Lower lobe of right lung (tissue), 2 donors: ENCODE measurements around the gene DAZAP1. TPM values are rescaled to one million over a fixed set of nuclear protein-coding genes. Genes with fewer than 3 reads are reported as not detected.

ENCODE experiments used
- ATAC-seq, 2 donors: fragments of 200-7000 bp; cut with Tn5 transposase; one replicate each; pipeline ENCODE4 v1.9.1; 2020 to 2022; ENCODE audit warnings: mild to moderate bottlenecking in 2 of 2, moderate library complexity in 2 of 2
- DNase-seq: peaks from one replicate; pipeline ENCODE4 v3.0.0-alpha.2; 2020
- H3K27ac ChIP-seq: fragments of 200-600 bp; one replicate; pipeline ENCODE4 v1.8.0; 2022
- H3K27me3 ChIP-seq: fragments of 200-600 bp; one replicate; pipeline ENCODE4 v1.8.0; 2022; ENCODE audit warnings: low read depth
- H3K36me3 ChIP-seq: fragments of 200-600 bp; one replicate; pipeline ENCODE4 v1.8.0; 2022; ENCODE audit warnings: mild to moderate bottlenecking
- H3K4me1 ChIP-seq: fragments of 200-600 bp; one replicate; pipeline ENCODE4 v1.8.0; 2022
- H3K4me3 ChIP-seq: fragments of 200-600 bp; one replicate; pipeline ENCODE4 v1.8.0; 2022; ENCODE audit warnings: mild to moderate bottlenecking
- H3K9me3 ChIP-seq: fragments of 200-600 bp; one replicate; pipeline ENCODE4 v1.8.0; 2022
- intact Hi-C: fragments of 100-400 bp; cut with DNase I; formaldehyde crosslinking; loops from one replicate; pipeline ENCODE4 v1.11.0; 2022
- total RNA-seq: library from RNA; stranded (reverse); fragmentation: NEBNext Ultra II Directional; extraction: Animal tissue kit (Norgen Biotek cat#: 25700); gene quantifications from one replicate; pipeline ENCODE4 v1.2.1, GENCODE V29; 2021
- TF ChIP-seq, protein P1 (sequence below): fragments of 200-600 bp; IDR thresholded peaks from one replicate; pipeline ENCODE4 v1.8.0; 2022; ENCODE audit warnings: antibody characterized with exemption, mild to moderate bottlenecking
- donor health status: DM: no; HTN: yes; CAD: no; lungs with severe emphysema.

Gene DAZAP1
- total RNA-seq, 1 donor from 2014 or later = 89.4 TPM

DNA sequence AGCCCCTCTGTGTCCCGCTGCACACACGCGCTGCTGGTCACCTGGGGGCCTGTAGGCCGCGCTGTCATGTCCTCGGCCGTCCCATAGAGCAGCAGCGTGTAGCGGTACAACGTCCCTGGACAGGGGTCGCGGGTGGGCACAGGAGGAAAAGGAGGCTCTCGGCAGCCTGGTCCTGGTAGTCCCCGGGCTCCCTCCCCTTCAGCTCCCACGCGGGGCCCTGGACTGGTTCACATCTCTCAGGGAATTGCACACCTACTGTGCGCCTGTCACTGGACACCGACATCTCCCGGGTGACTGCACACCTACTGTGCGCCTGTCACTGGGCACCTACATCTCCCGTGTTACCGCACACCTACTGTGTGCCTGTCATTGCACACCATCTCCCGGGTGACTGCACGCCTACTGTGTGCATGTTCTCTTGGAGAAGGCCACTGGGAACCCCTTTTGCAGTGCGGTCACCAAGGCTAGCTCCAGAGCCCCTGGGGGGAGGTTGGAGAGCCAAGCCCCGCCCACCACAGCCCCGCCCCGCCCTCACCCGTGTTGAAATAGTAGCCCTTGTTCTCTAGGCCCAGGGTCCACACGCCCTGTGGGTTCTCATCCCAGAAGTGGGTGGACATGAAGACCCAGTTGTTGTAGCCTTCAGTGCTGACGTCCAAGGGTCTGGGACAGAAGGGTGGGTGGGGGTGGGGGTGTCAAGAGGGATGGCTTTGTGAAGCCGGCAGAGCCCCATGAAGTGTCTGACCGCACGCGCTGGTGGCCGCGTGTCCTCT is 75.2 kb downstream of the DAZAP1 start:
- TF ChIP-seq, protein P1, sequence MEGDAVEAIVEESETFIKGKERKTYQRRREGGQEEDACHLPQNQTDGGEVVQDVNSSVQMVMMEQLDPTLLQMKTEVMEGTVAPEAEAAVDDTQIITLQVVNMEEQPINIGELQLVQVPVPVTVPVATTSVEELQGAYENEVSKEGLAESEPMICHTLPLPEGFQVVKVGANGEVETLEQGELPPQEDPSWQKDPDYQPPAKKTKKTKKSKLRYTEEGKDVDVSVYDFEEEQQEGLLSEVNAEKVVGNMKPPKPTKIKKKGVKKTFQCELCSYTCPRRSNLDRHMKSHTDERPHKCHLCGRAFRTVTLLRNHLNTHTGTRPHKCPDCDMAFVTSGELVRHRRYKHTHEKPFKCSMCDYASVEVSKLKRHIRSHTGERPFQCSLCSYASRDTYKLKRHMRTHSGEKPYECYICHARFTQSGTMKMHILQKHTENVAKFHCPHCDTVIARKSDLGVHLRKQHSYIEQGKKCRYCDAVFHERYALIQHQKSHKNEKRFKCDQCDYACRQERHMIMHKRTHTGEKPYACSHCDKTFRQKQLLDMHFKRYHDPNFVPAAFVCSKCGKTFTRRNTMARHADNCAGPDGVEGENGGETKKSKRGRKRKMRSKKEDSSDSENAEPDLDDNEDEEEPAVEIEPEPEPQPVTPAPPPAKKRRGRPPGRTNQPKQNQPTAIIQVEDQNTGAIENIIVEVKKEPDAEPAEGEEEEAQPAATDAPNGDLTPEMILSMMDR = no peak
- Histone ChIP-seq H3K36me3 (no peaks in the 10 kb centered on the region), H3K27ac (no peak overlapping the region), H3K27me3 (no peaks in the 10 kb centered on the region), H3K4me1 (peaks cover 13% of the 10 kb centered on the region), H3K4me3 (no peak overlapping the region), H3K9me3 (no peaks in the 10 kb centered on the region)
- intact Hi-C loops = no loop called here
- no peak for ATAC-seq
- DNase-seq = peak; percentile 45

DNA sequence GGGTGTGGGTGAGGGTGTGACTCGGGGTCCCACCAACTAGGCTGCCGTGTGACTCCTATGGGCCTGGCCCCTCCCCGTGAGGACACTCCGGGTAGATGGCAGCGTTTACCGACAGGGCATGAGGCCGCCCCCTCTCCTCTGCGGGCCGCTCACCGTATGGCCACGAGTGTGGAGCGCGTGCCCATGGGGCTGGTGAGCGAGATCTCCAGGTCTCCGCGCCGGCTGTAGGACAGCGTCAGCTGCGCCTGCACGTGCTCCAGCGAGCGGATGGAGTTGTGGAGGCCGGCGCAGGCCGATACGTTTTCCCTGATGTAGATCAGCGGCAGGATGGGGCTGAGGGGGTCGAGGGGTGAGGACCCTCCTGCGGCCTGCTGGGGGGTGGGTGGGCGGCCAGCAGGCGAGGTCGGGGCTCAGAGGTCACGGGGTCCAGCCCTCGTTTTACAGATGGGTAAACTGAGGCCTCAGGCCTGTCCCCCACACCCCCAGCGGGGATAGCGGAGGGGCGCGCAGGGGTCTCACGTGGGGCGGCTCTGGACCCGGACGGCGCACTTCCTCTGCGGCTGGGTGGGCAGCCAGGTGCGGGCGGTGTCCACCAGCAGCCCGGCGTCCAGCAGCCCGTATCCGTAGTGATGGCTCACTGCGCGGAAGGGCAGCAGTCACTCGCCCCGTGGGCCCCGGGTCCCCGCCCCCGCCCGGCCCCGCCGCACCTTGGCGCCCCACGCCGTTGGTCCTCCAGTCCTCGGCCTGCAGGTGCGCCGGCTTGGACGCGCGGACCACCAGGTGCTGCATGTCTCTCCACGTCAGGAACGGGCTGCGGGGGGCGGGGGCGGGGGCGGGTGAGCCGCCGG is 76.0 kb downstream of the DAZAP1 start:
- H3K36me3 ChIP-seq = no peaks in the 10 kb centered on the region
- H3K4me3 ChIP-seq = no peak overlapping the region
- DNase-seq (peak; percentile 46), ATAC-seq (no peak)
- TF ChIP-seq, protein P1 = no peak
- no peak overlapping the region for H3K27ac ChIP-seq
- intact Hi-C loops = no loop called here
- no peaks in the 10 kb centered on the region for H3K9me3 ChIP-seq
- peaks cover 5% of the 10 kb centered on the region for H3K4me1 ChIP-seq
- no peaks in the 10 kb centered on the region for H3K27me3 ChIP-seq

GRCh38 chr19:1483979-1484428 is 76.6 kb downstream of the DAZAP1 start:
- Histone ChIP-seq H3K4me1 (peaks cover 4% of the 10 kb centered on the region), H3K9me3 (no peaks in the 10 kb centered on the region), H3K27ac (no peak overlapping the region), H3K4me3 (no peak overlapping the region), H3K36me3 (no peaks in the 10 kb centered on the region), H3K27me3 (no peaks in the 10 kb centered on the region)
- no peak for DNase-seq
- TF ChIP-seq, protein P1 = no peak
- intact Hi-C loops = no loop called here
- no peak for ATAC-seq

Other genes with a start within 250 kb of the DAZAP1 start
- 91.6 TPM for gene SBNO2, start 233.3 kb upstream of the DAZAP1 start, total RNA-seq
- 50.5 TPM for gene STK11, start 201.8 kb upstream of the DAZAP1 start, total RNA-seq
- 0.41 TPM for gene CBARP, start 169.6 kb upstream of the DAZAP1 start, total RNA-seq
- 116 TPM for gene ATP5F1D, start 165.8 kb upstream of the DAZAP1 start, total RNA-seq
- gene MIDN, start 159.0 kb upstream of the DAZAP1 start, total RNA-seq = 76.3 TPM
- 352 TPM for gene CIRBP, start 138.3 kb upstream of the DAZAP1 start, total RNA-seq
- gene FAM174C, start 132.1 kb upstream of the DAZAP1 start, total RNA-seq = 43.5 TPM
- not detected for gene EFNA2, start 121.7 kb upstream of the DAZAP1 start, total RNA-seq
- gene NDUFS7, start 23.7 kb upstream of the DAZAP1 start, total RNA-seq = 76.7 TPM
- gene GAMT, start 6.0 kb upstream of the DAZAP1 start, total RNA-seq = 7.8 TPM
- 854 TPM for gene RPS15, start 30.8 kb downstream of the DAZAP1 start, total RNA-seq
- 0.12 TPM for gene APC2, start 42.5 kb downstream of the DAZAP1 start, total RNA-seq
- 28.5 TPM for gene C19orf25, start 71.6 kb downstream of the DAZAP1 start, total RNA-seq
- gene PCSK4, start 82.8 kb downstream of the DAZAP1 start, total RNA-seq = 7.4 TPM
- 2.5 TPM for gene REEP6, start 83.6 kb downstream of the DAZAP1 start, total RNA-seq
- gene ADAMTSL5, start 105.4 kb downstream of the DAZAP1 start, total RNA-seq = 3.3 TPM
- gene PLK5, start 116.5 kb downstream of the DAZAP1 start, total RNA-seq = not detected
- 18.5 TPM for gene MEX3D, start 160.7 kb downstream of the DAZAP1 start, total RNA-seq
- 68.1 TPM for gene MBD3, start 185.3 kb downstream of the DAZAP1 start, total RNA-seq
- gene UQCR11, start 197.9 kb downstream of the DAZAP1 start, total RNA-seq = 164 TPM
- gene TCF3, start 245.0 kb downstream of the DAZAP1 start, total RNA-seq = 44.5 TPM